ENCODE measurements around the gene CDSN.

GRCh38 chr6:31070711-31071197 lies 49.5 kb downstream of the CDSN start:
- TF ChIP-seq GATA2 (IDR thresholded peaks at IDR 0.05; ENCODE audit: low read depth, low read length) (no peak), GATA3 (IDR thresholded peaks at IDR 0.05; ENCODE audit: low read depth, low read length) (no peak)
